ENCODE data around the gene RHBDD1.

RHBDD1 gene

DNA sequence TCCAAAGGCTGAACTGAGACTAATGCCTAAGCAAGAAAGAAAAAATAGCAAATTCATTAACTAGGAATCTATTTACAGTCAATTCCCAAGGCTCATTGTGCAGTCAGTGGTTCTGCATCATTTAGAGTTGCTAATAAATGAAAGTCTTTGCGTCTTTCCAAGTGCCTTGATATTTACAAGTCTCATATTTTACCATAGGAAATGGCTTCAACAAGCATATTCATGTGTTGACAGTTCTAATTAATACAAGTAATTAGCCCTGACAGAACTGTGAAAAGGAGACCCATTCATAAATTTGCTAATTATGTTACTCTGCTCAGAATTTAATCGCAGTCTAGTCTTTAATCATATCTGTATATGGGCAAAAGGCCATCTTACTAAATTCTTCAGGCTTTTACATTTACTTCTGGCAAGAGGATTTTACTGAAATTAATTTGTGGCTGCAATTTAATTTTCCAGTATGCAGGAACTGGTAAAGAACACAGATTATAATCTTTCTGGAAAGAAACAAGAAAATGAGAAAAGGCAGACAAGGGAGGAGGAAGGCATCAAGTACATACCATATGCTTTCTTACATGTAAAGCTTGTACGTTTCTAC lies 126.4 kb downstream of the RHBDD1 start:
- no peak overlapping the region for H3K4me2 ChIP-seq
- H3K4me1 ChIP-seq: 0 out of 20 replicates have a peak, but pooled peaks cover 0 to 6% (median 0%) of the 10 kb centered on the region in 10 experiments
- TF ChIP-seq Cebpa-rat (IDR thresholded peaks at IDR 0.05): no peak
- H3K9me3 ChIP-seq (replicated peaks in 1 of 11): peaks cover 14 to 30% (median 23%) of the 10 kb centered on the region in 11 experiments
- no peaks in the 10 kb centered on the region for H3K27me3 ChIP-seq
- no peak overlapping the region for H3K4me3 ChIP-seq
- H3K27ac ChIP-seq: no peak overlapping the region
- peaks cover 0 to 13% (median 0%) of the 10 kb centered on the region in 11 experiments; a peak in 5 of 22 replicates for H3K36me3 ChIP-seq
- H4K20me1 ChIP-seq: no peaks in the 10 kb centered on the region
- H3K9ac ChIP-seq: no peak overlapping the region

DNA sequence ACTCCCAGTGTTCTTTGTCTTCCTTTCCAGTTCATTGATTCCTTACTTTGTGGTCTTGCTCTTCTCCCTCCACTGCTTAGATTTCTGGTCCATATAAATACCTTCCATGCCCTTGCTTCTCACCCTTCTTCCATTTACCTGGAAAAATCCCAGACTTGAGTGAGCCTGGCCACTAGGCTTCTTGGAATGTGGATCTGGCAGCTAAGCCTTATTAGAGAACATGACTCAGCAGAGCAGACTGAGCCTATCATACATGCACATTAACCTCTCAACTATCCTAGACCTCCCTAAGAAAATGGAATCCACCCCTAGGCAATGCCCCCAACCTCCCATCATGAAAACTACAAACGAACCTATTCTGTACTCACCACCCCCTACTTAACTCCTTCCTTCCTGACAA lies 127.7 kb downstream of the RHBDD1 start:
- H3K4me3 ChIP-seq: no peak overlapping the region
- H3K9me3 ChIP-seq (replicated peaks in 1 of 11): peaks cover 12 to 21% (median 16%) of the 10 kb centered on the region in 11 experiments; a peak in 21 of 22 replicates
- H3K27me3 ChIP-seq: no peaks in the 10 kb centered on the region
- H4K20me1 ChIP-seq: no peaks in the 10 kb centered on the region
- H3K9ac ChIP-seq: no peak overlapping the region
- H3K4me1 ChIP-seq: 0 out of 20 replicates have a peak, but pooled peaks cover 0 to 6% (median 0%) of the 10 kb centered on the region in 10 experiments
- H3K27ac ChIP-seq: no peak overlapping the region
- H3K36me3 ChIP-seq: peaks cover 0 to 13% (median 0%) of the 10 kb centered on the region in 11 experiments; a peak in 5 of 22 replicates
- no peak for TF ChIP-seq Cebpa-rat (IDR thresholded peaks at IDR 0.05)
- H3K4me2 ChIP-seq: no peak overlapping the region

DNA sequence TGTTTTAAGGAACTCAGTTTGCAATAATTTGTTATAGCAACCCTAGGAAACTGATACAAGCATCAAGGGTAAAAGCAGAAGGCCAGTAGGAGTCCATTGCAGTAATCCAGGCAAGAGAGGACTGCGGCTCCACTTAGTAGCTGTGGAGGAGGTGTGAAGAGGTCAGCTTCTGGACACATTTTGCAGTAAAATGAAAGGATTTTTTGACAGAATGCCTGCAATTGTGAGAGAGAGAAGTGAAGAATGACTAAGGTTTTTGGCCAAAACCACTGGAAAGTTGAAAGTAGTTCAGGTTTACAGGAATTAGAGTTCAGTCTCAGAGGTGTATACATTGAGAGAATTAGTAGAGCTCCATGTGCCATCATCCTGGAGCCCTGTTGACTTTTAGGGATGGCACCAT lies 129.5 kb downstream of the RHBDD1 start:
- H3K4me1 ChIP-seq: 0 out of 20 replicates have a peak, but pooled peaks cover 0 to 6% (median 0%) of the 10 kb centered on the region in 10 experiments
- H3K4me2 ChIP-seq: no peak overlapping the region
- no peak overlapping the region for H3K9ac ChIP-seq
- TF ChIP-seq Cebpa-rat (IDR thresholded peaks at IDR 0.05): no peak
- H3K36me3 ChIP-seq: peaks cover 0 to 4% (median 0%) of the 10 kb centered on the region in 11 experiments; a peak in 4 of 22 replicates
- no peaks in the 10 kb centered on the region for H4K20me1 ChIP-seq
- no peaks in the 10 kb centered on the region for H3K27me3 ChIP-seq
- peaks cover 0 to 4% (median 0%) of the 10 kb centered on the region in 11 experiments; a peak in 3 of 22 replicates for H3K9me3 ChIP-seq (replicated peaks in 1 of 11)
- H3K4me3 ChIP-seq: no peak overlapping the region
- H3K27ac ChIP-seq: no peak overlapping the region

DNA sequence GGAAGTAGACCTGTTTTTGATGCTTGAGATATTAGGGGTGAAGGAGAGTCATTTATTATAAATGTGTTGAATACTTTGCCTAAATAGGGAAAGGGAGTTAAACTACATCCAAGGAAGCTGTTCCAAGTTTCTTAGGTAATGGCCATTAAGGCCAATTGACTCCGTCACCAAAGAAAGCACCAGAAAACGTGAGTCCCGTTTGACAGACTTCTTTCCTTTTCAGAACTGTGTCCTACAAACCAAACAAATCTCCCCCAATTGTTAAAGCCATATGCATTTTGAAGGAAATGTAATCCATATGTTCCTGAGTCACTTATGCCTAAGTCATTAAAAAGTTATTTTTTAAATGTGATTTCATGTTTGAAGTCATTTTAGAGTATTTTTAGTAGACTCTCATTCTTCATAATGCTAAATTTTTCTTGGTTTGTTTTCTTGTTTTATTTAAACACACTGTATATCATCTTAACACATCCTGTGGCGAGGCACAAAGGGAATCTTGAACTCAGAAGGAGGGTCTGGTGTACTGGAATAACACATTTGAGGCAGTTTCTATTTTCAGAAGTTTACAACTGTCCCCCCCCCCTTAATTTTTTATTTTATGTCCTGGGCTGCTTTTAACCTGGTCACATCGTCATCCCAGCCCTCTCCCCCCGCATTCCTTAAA lies 133.7 kb downstream of the RHBDD1 start:
- no peaks in the 10 kb centered on the region; a peak in 4 of 22 replicates for H3K36me3 ChIP-seq
- no peak overlapping the region for H3K4me3 ChIP-seq
- no peak overlapping the region for H3K9ac ChIP-seq
- no peak overlapping the region for H3K4me2 ChIP-seq
- TF ChIP-seq Cebpa-rat (IDR thresholded peaks at IDR 0.05): no peak
- no peak overlapping the region for H3K27ac ChIP-seq
- no peaks in the 10 kb centered on the region for H4K20me1 ChIP-seq
- H3K27me3 ChIP-seq: no peaks in the 10 kb centered on the region
- H3K9me3 ChIP-seq (replicated peaks in 1 of 11): peaks cover 0 to 6% (median 0%) of the 10 kb centered on the region in 11 experiments; a peak in 4 of 22 replicates
- H3K4me1 ChIP-seq: no peaks in the 10 kb centered on the region

DNA sequence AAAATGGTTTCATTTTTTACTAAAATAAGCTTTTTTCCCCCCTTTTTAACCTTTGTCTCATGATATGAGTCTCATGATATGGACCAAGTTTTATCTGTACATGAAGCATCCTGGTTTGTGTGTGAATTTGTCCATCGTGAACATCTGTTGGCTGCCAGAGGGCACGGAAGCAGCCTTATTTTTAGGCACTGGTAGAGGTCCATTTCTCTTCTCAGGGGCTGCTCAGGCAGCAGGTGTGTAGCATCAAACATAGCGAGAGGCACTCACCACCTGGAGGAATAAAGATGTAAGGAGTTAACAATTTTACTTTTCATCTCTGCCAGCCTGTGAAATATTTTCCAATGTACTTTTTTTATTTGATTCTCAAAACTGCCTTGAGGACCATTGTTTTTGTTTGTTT lies 134.5 kb downstream of the RHBDD1 start:
- no peaks in the 10 kb centered on the region for H4K20me1 ChIP-seq
- no peak overlapping the region for H3K9ac ChIP-seq
- no peak overlapping the region for H3K4me3 ChIP-seq
- H3K9me3 ChIP-seq (replicated peaks in 1 of 11): peaks cover 0 to 6% (median 0%) of the 10 kb centered on the region in 11 experiments; a peak in 4 of 22 replicates
- TF ChIP-seq Cebpa-rat (IDR thresholded peaks at IDR 0.05): no peak
- H3K4me2 ChIP-seq: no peak overlapping the region
- H3K4me1 ChIP-seq: no peaks in the 10 kb centered on the region
- no peak overlapping the region for H3K27ac ChIP-seq
- H3K27me3 ChIP-seq: no peaks in the 10 kb centered on the region
- H3K36me3 ChIP-seq: no peaks in the 10 kb centered on the region; a peak in 2 of 22 replicates

DNA sequence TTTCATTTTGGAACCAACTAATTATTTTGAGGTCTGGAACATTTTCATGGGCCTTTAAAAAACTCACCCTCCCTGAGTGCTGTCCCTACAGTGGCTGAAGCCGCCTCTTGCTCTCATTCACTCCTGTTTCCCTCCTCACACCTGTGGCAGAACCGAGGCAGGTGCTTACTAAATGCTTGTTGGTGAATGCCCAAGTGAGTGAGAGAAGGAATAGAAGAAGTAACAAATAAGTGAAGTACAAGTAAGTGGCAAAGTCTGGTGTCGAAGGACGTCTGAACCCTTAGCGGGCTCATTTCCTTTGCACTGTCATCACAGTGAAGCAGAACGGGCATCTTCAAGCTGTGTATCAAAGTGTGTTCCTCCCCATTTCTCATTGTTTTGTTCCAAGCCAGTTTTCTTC lies 135.2 kb downstream of the RHBDD1 start:
- H3K9me3 ChIP-seq (replicated peaks in 1 of 11): peaks cover 0 to 6% (median 0%) of the 10 kb centered on the region in 11 experiments; a peak in 4 of 22 replicates
- no peak overlapping the region for H3K9ac ChIP-seq
- H3K4me2 ChIP-seq: no peak overlapping the region
- H3K27ac ChIP-seq: no peak overlapping the region
- TF ChIP-seq Cebpa-rat (IDR thresholded peaks at IDR 0.05): no peak
- no peaks in the 10 kb centered on the region for H3K4me1 ChIP-seq
- H4K20me1 ChIP-seq: no peaks in the 10 kb centered on the region
- no peaks in the 10 kb centered on the region for H3K27me3 ChIP-seq
- no peak overlapping the region for H3K4me3 ChIP-seq
- H3K36me3 ChIP-seq: no peaks in the 10 kb centered on the region; a peak in 2 of 22 replicates

DNA sequence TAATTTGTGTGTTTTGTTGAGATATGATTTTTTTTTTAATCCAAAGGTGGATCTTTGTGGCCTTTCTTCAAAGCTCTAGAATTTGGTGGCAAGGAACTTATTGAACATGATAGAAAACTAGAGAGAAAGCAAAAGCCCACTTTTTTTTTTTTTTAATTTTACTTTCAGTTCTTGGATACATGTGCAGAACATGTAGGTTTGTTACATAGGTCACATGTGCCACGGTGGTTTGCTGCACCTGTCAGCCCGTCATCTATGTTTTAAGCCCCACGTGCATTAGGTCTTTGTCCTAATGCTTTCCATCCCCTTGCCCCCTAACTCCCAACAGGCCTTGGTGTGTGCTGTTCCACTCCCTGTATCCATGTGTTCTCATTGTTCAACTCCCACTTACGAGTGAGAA lies 135.9 kb downstream of the RHBDD1 start:
- no peak for TF ChIP-seq Cebpa-rat (IDR thresholded peaks at IDR 0.05)
- no peak overlapping the region for H3K4me3 ChIP-seq
- H3K9ac ChIP-seq: no peak overlapping the region

DNA sequence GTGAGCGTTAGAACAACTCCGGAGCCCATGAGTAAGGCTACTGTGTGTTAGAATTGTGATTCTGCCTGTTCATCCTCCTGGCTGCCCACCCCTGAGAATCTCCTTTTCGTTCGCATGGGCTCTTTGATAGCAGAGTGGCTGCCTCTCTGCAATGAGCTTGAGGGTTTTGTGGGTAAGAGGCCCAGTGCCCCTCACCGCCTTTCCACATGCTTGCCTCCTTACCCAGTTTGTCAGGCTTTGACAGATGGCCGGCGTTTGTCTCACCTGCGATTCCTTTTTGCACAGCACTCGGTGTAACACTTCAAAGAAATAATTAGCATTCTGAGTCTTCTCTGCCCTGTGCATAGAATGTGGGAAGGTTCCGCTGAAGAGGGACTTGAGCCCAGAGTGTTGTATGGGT lies 138.0 kb downstream of the RHBDD1 start:
- Histone ChIP-seq H3K4me3 (no peak overlapping the region), H3K27ac (no peak overlapping the region), H3K27me3 (no peaks in the 10 kb centered on the region), H3K9me3 (replicated peaks in 1 of 11) (peaks cover 0 to 6% (median 0%) of the 10 kb centered on the region in 11 experiments; a peak in 4 of 22 replicates), H3K4me1 (peaks cover 0 to 18% (median 4%) of the 10 kb centered on the region in 10 experiments; a peak in 7 of 20 replicates), H3K36me3 (no peaks in the 10 kb centered on the region; a peak in 3 of 22 replicates), H3K4me2 (no peak overlapping the region), H4K20me1 (no peaks in the 10 kb centered on the region), H3K9ac (no peak overlapping the region)
- TF ChIP-seq Cebpa-rat (IDR thresholded peaks at IDR 0.05): no peak

More for the DNA sequence above, 135.9 kb downstream of the RHBDD1 start:
- Histone ChIP-seq H3K27me3 (no peaks in the 10 kb centered on the region), H3K4me1 (no peaks in the 10 kb centered on the region; a peak in 3 of 20 replicates), H3K9me3 (replicated peaks in 1 of 11) (peaks cover 0 to 6% (median 0%) of the 10 kb centered on the region in 11 experiments; a peak in 4 of 22 replicates), H3K27ac (no peak overlapping the region), H3K36me3 (no peaks in the 10 kb centered on the region; a peak in 3 of 22 replicates), H3K4me2 (no peak overlapping the region), H4K20me1 (no peaks in the 10 kb centered on the region)

DNA sequence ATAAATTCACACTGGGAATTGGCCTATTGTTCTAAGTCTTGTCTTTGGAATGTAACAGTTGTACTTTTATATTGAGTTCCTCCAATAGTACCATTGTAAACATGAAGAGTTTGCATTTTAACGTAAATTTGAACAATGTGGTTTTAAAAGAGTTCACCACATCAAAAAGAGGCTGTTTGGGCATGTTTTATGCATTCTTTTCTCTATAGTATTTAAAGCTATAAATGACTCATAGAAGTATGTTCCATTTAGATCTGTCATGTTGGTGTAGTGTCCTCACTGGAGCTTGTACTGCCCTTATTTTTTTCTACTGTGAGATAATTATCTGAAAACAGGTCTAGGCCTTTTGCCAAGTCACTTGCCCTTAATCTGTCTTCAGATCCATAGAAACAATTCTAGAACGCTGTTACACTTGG lies 141.9 kb downstream of the RHBDD1 start:
- Histone ChIP-seq H3K9me3 (replicated peaks in 1 of 11) (no peaks in the 10 kb centered on the region; a peak in 1 of 22 replicates), H3K36me3 (peaks cover 0 to 5% (median 0%) of the 10 kb centered on the region in 11 experiments; a peak in 3 of 22 replicates), H4K20me1 (no peaks in the 10 kb centered on the region), H3K27ac (no peak overlapping the region), H3K4me3 (no peak overlapping the region), H3K4me1 (peaks cover 0 to 18% (median 4%) of the 10 kb centered on the region in 10 experiments; a peak in 7 of 20 replicates), H3K4me2 (peak overlapping the region in 6 of 11 experiments; percentile 1 to 43 (median 25); a peak in 7 of 22 replicates), H3K9ac (no peak overlapping the region), H3K27me3 (no peaks in the 10 kb centered on the region)
- TF ChIP-seq Cebpa-rat (IDR thresholded peaks at IDR 0.05): no peak

Data from BLaER1 treated with 17β-estradiol and CSF1 and Interleukin-3, amounts not matched to agents 10 nM and 100 nM (cell line).